IMR-90 (cell line): ENCODE data around the gene CAP2. TPM values are rescaled to one million over a fixed set of nuclear protein-coding genes. Genes with fewer than 3 reads are reported as not detected.

Experiments used
- ATAC-seq: fragments of 200-7000 bp; cut with Tn5 transposase; 2 replicates; pipeline ENCODE4 v1.9.1; 2020; ENCODE audit warnings: low read depth, mild to moderate bottlenecking, moderate library complexity
- BruUV-seq: library from RNA; stranded (reverse); fragments of 400-500 nt; replicated peaks from 2 replicates; lab custom pipeline; 2021; lab: Mats Ljungman, UMichigan
- CTCF ChIA-PET: fragments of 300-600 bp; formaldehyde crosslinking; extraction: SDS; loops from one replicate; lab custom pipeline; 2021; ENCODE audit warnings: antibody characterized with exemption; lab: Yijun Ruan, JAX
- POLR2A ChIA-PET: fragments of 300-600 bp; sonication (Branson Sonifier 250); formaldehyde crosslinking; loops from one replicate; lab custom pipeline; 2022; ENCODE audit warnings: antibody characterized with exemption; ENCODE audit not compliant: unreplicated experiment; lab: Charles Lee
- DNase-seq: peaks from one replicate; pipeline ENCODE4 v3.0.0; 2013
- H2AFZ ChIP-seq: replicated peaks from 2 replicates; pipeline ENCODE3; 2013; ENCODE audit warnings: low read length, mild to moderate bottlenecking; ENCODE audit not compliant: poor library complexity
- H2AK5ac ChIP-seq: 2 replicates; pipeline ENCODE4 v1.6.1; 2013; ENCODE audit warnings: low read depth, low read length, inconsistent platforms
- H2AK9ac ChIP-seq: replicated peaks from 2 replicates; pipeline ENCODE3; 2013; ENCODE audit warnings: mild to moderate bottlenecking, low read depth, low read length, moderate library complexity; ENCODE audit not compliant: poor library complexity
- H2BK120ac ChIP-seq: 2 replicates; pipeline ENCODE4 v1.6.1; 2013; ENCODE audit warnings: low read depth, low read length, inconsistent platforms
- H2BK15ac ChIP-seq: 3 replicates; pipeline ENCODE4 v1.6.1; 2013; ENCODE audit warnings: low read depth, low read length, inconsistent platforms
- H2BK20ac ChIP-seq: 2 replicates; pipeline ENCODE4 v1.6.1; 2013; ENCODE audit warnings: low read depth, mild to moderate bottlenecking, inconsistent platforms, low read length, moderate library complexity
- H2BK5ac ChIP-seq: 2 replicates; pipeline ENCODE4 v1.6.1; 2013; ENCODE audit warnings: mild to moderate bottlenecking, low read depth, low read length, inconsistent platforms; ENCODE audit not compliant: poor library complexity, severe bottlenecking
- H3K14ac ChIP-seq: replicated peaks from 2 replicates; pipeline ENCODE4 v1.6.1; 2013; ENCODE audit warnings: low read depth, low read length, inconsistent platforms
- H3K18ac ChIP-seq: 2 replicates; pipeline ENCODE4 v1.6.1; 2013; ENCODE audit warnings: low read depth, low read length, control low read depth
- H3K23ac ChIP-seq: 2 replicates; pipeline ENCODE4 v1.6.1; 2013; ENCODE audit warnings: low read depth, low read length, inconsistent platforms
- H3K27ac ChIP-seq: 2 replicates; pipeline ENCODE4 v1.5.1; 2013; ENCODE audit warnings: mild to moderate bottlenecking, control low read depth, low read length; ENCODE audit not compliant: insufficient read depth
- H3K27me3 ChIP-seq: 2 replicates; pipeline ENCODE4 v1.6.1; 2013; ENCODE audit warnings: low read length; ENCODE audit not compliant: control insufficient read depth, insufficient read depth
- H3K36me3 ChIP-seq: 2 replicates; pipeline ENCODE4 v1.6.1; 2013; ENCODE audit warnings: low read length, mixed read lengths; ENCODE audit not compliant: control insufficient read depth, insufficient read depth
- H3K4ac ChIP-seq: 2 replicates; pipeline ENCODE4 v1.6.1; 2013; ENCODE audit warnings: low read depth, low read length, inconsistent platforms
- H3K4me1 ChIP-seq: 2 replicates; pipeline ENCODE4 v1.6.1; 2013; ENCODE audit warnings: low read length, mixed read lengths; ENCODE audit not compliant: control insufficient read depth, insufficient read depth
- H3K4me2 ChIP-seq: 2 replicates; pipeline ENCODE4 v1.6.1; 2013; ENCODE audit warnings: low read depth, mild to moderate bottlenecking, control low read depth, low read length, moderate library complexity
- H3K4me3 ChIP-seq: 2 replicates; pipeline ENCODE4 v1.5.1; 2013; ENCODE audit warnings: low read depth, mild to moderate bottlenecking, control low read depth, low read length, moderate library complexity; ENCODE audit not compliant: insufficient read depth
- H3K56ac ChIP-seq: 2 replicates; pipeline ENCODE4 v1.6.1; 2013; ENCODE audit warnings: low read length, inconsistent platforms; ENCODE audit not compliant: insufficient read depth; ENCODE audit errors: extremely low read depth
- H3K79me1 ChIP-seq, 2 experiments: 2 replicates each; pipeline ENCODE4 v1.6.1; 2013; ENCODE audit warnings: low read length in 2 of 2, inconsistent platforms in 1 of 2, low read depth in 1 of 2
- H3K9ac ChIP-seq: 2 replicates; pipeline ENCODE4 v1.6.1; 2013; ENCODE audit warnings: low read depth, low read length, control low read depth
- H3K9me1 ChIP-seq: 2 replicates; pipeline ENCODE4 v1.6.1; 2013; ENCODE audit warnings: low read length, inconsistent platforms; ENCODE audit not compliant: insufficient read depth
- H3K9me3 ChIP-seq: 2 replicates; pipeline ENCODE4 v1.6.1; 2013; ENCODE audit warnings: low read length; ENCODE audit not compliant: control insufficient read depth, insufficient read depth
- H4K20me1 ChIP-seq: 2 replicates; pipeline ENCODE4 v1.6.1; 2013; ENCODE audit warnings: low read length, inconsistent platforms; ENCODE audit not compliant: insufficient read depth
- H4K5ac ChIP-seq: 2 replicates; pipeline ENCODE4 v1.6.1; 2013; ENCODE audit warnings: mild to moderate bottlenecking, low read depth, low read length, control low read depth
- H4K8ac ChIP-seq, 2 experiments: 2 replicates each; pipeline ENCODE4 v1.6.1; 2013; ENCODE audit warnings: low read depth in 2 of 2, low read length in 2 of 2, control low read depth in 1 of 2, inconsistent platforms in 1 of 2
- H4K91ac ChIP-seq: 2 replicates; pipeline ENCODE4 v1.6.1; 2013; ENCODE audit warnings: low read depth, low read length, inconsistent platforms; ENCODE audit not compliant: insufficient read depth
- CEBPB ChIP-seq: IDR thresholded peaks from 2 replicates; pipeline ENCODE4 v1.6.1; 2012; ENCODE audit warnings: low read depth, low read length, improper control_type of control experiment
- MXI1 ChIP-seq: IDR thresholded peaks from 2 replicates; pipeline ENCODE4 v1.6.1; 2012; ENCODE audit warnings: low read depth, mild to moderate bottlenecking, low read length, moderate library complexity, borderline replicate concordance
- NFE2L2 ChIP-seq: fragments of 150-350 bp; IDR thresholded peaks from 2 replicates; pipeline ENCODE4 v1.6.1; 2016; ENCODE audit warnings: low read depth, mild to moderate bottlenecking, low read length
- RAD21 ChIP-seq: IDR thresholded peaks from 2 replicates; pipeline ENCODE4 v1.6.1; 2012; ENCODE audit warnings: low read length, improper control_type of control experiment
- RFX5 ChIP-seq: IDR thresholded peaks from 2 replicates; pipeline ENCODE4 v1.8.0; 2012; ENCODE audit warnings: low read depth, mild to moderate bottlenecking, low read length, moderate library complexity
- SMC3 ChIP-seq: fragments of 150-350 bp; IDR thresholded peaks from 2 replicates; pipeline ENCODE4 v1.6.1; 2016; ENCODE audit warnings: low read depth, mild to moderate bottlenecking, antibody characterized with exemption, low read length, moderate library complexity
- WGBS, 2 experiments: methylation state at CpG; one replicate each; pipeline versions ENCODE4 v1.1.5 to v1.1.7; 2013; ENCODE audit warnings: missing lambda C conversion rate in 2 of 2; ENCODE audit not compliant: insufficient read length in 1 of 2; ENCODE audit errors: extremely low coverage in 2 of 2; 5-methylcytosine and 5-hydroxymethylcytosine counted together
- dilution Hi-C: fragments of 300-500 bp; cut with HindIII; formaldehyde crosslinking; loops from one replicate; pipeline ENCODE4 v1.14.3; 2018; ENCODE audit warnings: low sequenced_read_pairs; ENCODE audit not compliant: unreplicated experiment
- in situ Hi-C: fragments of 300-500 bp; cut with MboI; formaldehyde crosslinking; loops from 3 replicates; pipeline ENCODE4 v1.14.3; 2019; ENCODE audit warnings: low sequenced_read_pairs, inconsistent platforms, mixed read lengths
- intact Hi-C: fragments of 100-400 bp; cut with micrococcal nuclease; formaldehyde crosslinking; loops from 2 replicates; pipeline ENCODE4 v1.10.0; 2022
- polyA plus RNA-seq, 3 experiments: library from polyadenylated mRNA; depleted of rRNA; stranded (reverse); fragments of >200 nt; gene quantifications; 2 replicates each; pipeline ENCODE4 v1.2.3, GENCODE V29; 2012; ENCODE audit warnings: low replicate concordance in 1 of 3
- total RNA-seq: library from RNA; depleted of rRNA; stranded (reverse); fragments of >200 nt; gene quantifications from 2 replicates; pipeline ENCODE4 v1.2.3, GENCODE V29; 2012
- TF ChIP-seq, protein P1 (sequence below): fragments of 150-350 bp; IDR thresholded peaks from 2 replicates; pipeline ENCODE4 v1.6.1; 2017; ENCODE audit warnings: mild to moderate bottlenecking, antibody characterized with exemption, low read length, low read depth
- TF ChIP-seq, protein P2 (sequence below): fragments of 150-350 bp; IDR thresholded peaks from 2 replicates; pipeline ENCODE4 v1.6.1; 2016; ENCODE audit warnings: low read depth, mild to moderate bottlenecking, low read length, moderate library complexity, borderline replicate concordance

Gene CAP2
- total and polyA plus RNA-seq, 2 of the 4 experiments (the other 2 are of a cell fraction): 14.5 to 27.5 TPM

DNA sequence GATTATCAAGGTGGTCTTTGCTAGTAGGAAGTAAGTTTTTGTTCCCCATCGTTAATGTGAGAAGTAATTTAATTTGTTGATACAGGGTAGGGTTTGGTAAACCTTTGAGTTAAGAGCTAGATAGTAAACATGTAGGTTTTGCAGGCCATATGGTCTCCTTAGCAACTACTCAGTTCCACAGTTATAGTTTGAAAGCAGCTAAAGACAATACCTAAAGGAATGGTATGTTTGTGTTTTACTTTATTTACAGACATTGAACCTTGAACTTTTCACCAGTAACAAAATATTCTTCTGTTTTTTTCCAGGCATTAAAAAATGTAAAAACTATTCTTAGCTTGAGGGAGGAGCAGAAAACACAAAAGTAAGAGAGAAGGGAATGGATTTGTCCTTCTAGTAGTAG is 1.7 kb downstream of the CAP2 start:
- DNase-seq: no peak
- no peak overlapping the region for H4K8ac ChIP-seq
- no peak overlapping the region for H3K4ac ChIP-seq
- 80% methylated on average over 1 of the region's 1 CpG; no CpG with 5 or more reads in 1 of the 2 experiments for WGBS, 2 experiments
- H3K56ac ChIP-seq: no peak overlapping the region
- no peak overlapping the region for H2BK20ac ChIP-seq
- H2AK5ac ChIP-seq: no peak overlapping the region
- H2AK9ac ChIP-seq: no peak overlapping the region
- no peaks in the 10 kb centered on the region for H3K36me3 ChIP-seq
- 0 out of 2 replicates have a peak, but pooled peaks cover 2% of the 10 kb centered on the region for H3K4me1 ChIP-seq
- no peak overlapping the region for H2BK15ac ChIP-seq
- no peaks in the 10 kb centered on the region for H3K9me3 ChIP-seq
- H2AFZ ChIP-seq: no peak overlapping the region
- dilution Hi-C loops: no loop called here
- TF ChIP-seq SMC3 (no peak), RFX5 (no peak), MXI1 (no peak), CEBPB (no peak), NFE2L2 (no peak), RAD21 (no peak)
- TF ChIP-seq, protein P1, sequence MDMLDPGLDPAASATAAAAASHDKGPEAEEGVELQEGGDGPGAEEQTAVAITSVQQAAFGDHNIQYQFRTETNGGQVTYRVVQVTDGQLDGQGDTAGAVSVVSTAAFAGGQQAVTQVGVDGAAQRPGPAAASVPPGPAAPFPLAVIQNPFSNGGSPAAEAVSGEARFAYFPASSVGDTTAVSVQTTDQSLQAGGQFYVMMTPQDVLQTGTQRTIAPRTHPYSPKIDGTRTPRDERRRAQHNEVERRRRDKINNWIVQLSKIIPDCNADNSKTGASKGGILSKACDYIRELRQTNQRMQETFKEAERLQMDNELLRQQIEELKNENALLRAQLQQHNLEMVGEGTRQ: no peak
- TF ChIP-seq, protein P2, sequence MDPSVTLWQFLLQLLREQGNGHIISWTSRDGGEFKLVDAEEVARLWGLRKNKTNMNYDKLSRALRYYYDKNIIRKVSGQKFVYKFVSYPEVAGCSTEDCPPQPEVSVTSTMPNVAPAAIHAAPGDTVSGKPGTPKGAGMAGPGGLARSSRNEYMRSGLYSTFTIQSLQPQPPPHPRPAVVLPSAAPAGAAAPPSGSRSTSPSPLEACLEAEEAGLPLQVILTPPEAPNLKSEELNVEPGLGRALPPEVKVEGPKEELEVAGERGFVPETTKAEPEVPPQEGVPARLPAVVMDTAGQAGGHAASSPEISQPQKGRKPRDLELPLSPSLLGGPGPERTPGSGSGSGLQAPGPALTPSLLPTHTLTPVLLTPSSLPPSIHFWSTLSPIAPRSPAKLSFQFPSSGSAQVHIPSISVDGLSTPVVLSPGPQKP: no peak
- no peak overlapping the region for H4K5ac ChIP-seq
- no peak overlapping the region for H2BK120ac ChIP-seq
- peak overlapping the region; percentile 49; the same call in 1 of the 2 replicates for H3K23ac ChIP-seq
- ChIA-PET POLR2A (interaction anchor here (0.5 kb wide), 1 partner anchor 52 kb away, joined by 3 read pairs; no protein-coding TSS in a partner anchor), CTCF (interaction anchor here (1.0 kb wide), 1 partner anchor 16 kb away, joined by 3 read pairs; no protein-coding TSS in a partner anchor)
- no peaks in the 10 kb centered on the region for H3K27me3 ChIP-seq
- no peaks in the 10 kb centered on the region for H4K20me1 ChIP-seq
- intact Hi-C loops: loop anchor here (10.0 kb wide), 1 partner anchor 240 kb away; no protein-coding TSS in a partner anchor
- H3K4me3 ChIP-seq: no peak overlapping the region
- TSS peak; percentile 18 for BruUV-seq
- in situ Hi-C loops: no loop called here
- peaks cover 17 to 45% of the 10 kb centered on the region in 2 experiments for H3K79me1 ChIP-seq
- H3K4me2 ChIP-seq: no peak overlapping the region
- H3K9ac ChIP-seq: no peak overlapping the region
- no peak for ATAC-seq
- no peaks in the 10 kb centered on the region for H3K9me1 ChIP-seq
- no peak overlapping the region for H3K27ac ChIP-seq
- H2BK5ac ChIP-seq: no peak overlapping the region
- H4K91ac ChIP-seq: no peak overlapping the region
- peak overlapping the region; percentile 41; the same call in 1 of the 2 replicates for H3K14ac ChIP-seq
- no peak overlapping the region for H3K18ac ChIP-seq
